Activated CD4-positive, alpha-beta T cell treated with anti-CD3 and anti-CD28 coated beads for 36 hours (primary cell): ENCODE data around the gene GET3. TPM values are rescaled to one million over a fixed set of nuclear protein-coding genes. Genes with fewer than 3 reads are reported as not detected.

Source experiments
- ATAC-seq: fragments of 200-7000 bp; cut with Tn5 transposase; one replicate; pipeline ENCODE4 v1.10.0; 2021; ENCODE audit warnings: mild to moderate bottlenecking, moderate library complexity
- CTCF ChIA-PET: fragments of 350-600 bp; sonication (Branson Sonifier 250); formaldehyde crosslinking; loops from one replicate; lab custom pipeline; 2021; ENCODE audit warnings: antibody characterized with exemption; lab: Charles Lee
- POLR2A ChIA-PET: fragments of 350-600 bp; sonication (Branson Sonifier 250); formaldehyde crosslinking; loops from one replicate; lab custom pipeline; 2021; ENCODE audit warnings: antibody characterized with exemption, inconsistent platforms; lab: Charles Lee
- DNase-seq: peaks from one replicate; pipeline ENCODE4 v3.0.0-alpha.2; 2020
- H3K27ac Mint-ChIP-seq: one replicate; pipeline ENCODE4 v1.8.0; 2021; ENCODE audit warnings: mixed read lengths
- H3K27me3 Mint-ChIP-seq: one replicate; pipeline ENCODE4 v1.8.0; 2021; ENCODE audit warnings: mixed read lengths
- H3K36me3 Mint-ChIP-seq: one replicate; pipeline ENCODE4 v1.8.0; 2021; ENCODE audit warnings: low read depth, mixed read lengths
- H3K4me1 Mint-ChIP-seq: one replicate; pipeline ENCODE4 v1.8.0; 2021; ENCODE audit warnings: mixed read lengths
- H3K4me3 Mint-ChIP-seq: one replicate; pipeline ENCODE4 v1.8.0; 2021; ENCODE audit warnings: mild to moderate bottlenecking, moderate library complexity, mixed read lengths
- H3K9me3 Mint-ChIP-seq: one replicate; pipeline ENCODE4 v1.8.0; 2021; ENCODE audit warnings: low read depth, mixed read lengths
- intact Hi-C, 2 experiments: fragments of 100-400 bp; cut with DNase I in 1 of 2; cut with micrococcal nuclease in 1 of 2; formaldehyde crosslinking; loops; one replicate each; pipeline versions ENCODE4 v1.14.2 to v1.15.1; 2022 to 2024; cut with DNase I, micrococcal nuclease
- total RNA-seq, 2 experiments: library from RNA; stranded (reverse); gene quantifications; one replicate each; pipeline ENCODE4 v1.2.3, GENCODE V29; 2021

The GET3 gene
- total RNA-seq, 2 experiments from 2014 or later = 53.7 to 61.9 TPM

GRCh38 chr19:12778905-12779161 lies 41.5 kb downstream of the GET3 start:
- Mint-ChIP-seq H3K9me3 (no peaks in the 10 kb centered on the region), H3K36me3 (no peaks in the 10 kb centered on the region), H3K27me3 (no peaks in the 10 kb centered on the region), H3K4me1 (peaks cover 39% of the 10 kb centered on the region), H3K27ac (peak overlapping the region; percentile 95), H3K4me3 (peak overlapping the region; percentile 82)
- ATAC-seq (no peak), DNase-seq (no peak)
- ChIA-PET POLR2A (interaction anchor here (1.8 to 2.8 kb wide), 3 partner anchors 10 to 17 kb away, joined by 9 to 40 read pairs (median 11); partner anchors contain the start of gene JUNB), CTCF (interaction anchor here (0.6 to 12.0 kb wide), 9 partner anchors 9 to 1297 kb away, joined by 3 to 285 read pairs (median 4); partner anchors contain the start of genes GET3, JUNB, RNASEH2A and THSD8)
- intact Hi-C loops = no loop called here

GRCh38 chr19:12779162-12779993 lies 42.1 kb downstream of the GET3 start:
- Mint-ChIP-seq H3K4me1 (peaks cover 38% of the 10 kb centered on the region), H3K4me3 (peak overlapping the region; percentile 82), H3K36me3 (no peaks in the 10 kb centered on the region), H3K27me3 (no peaks in the 10 kb centered on the region), H3K27ac (peak overlapping the region; percentile 95), H3K9me3 (no peaks in the 10 kb centered on the region)
- intact Hi-C loops = no loop called here
- no peak for ATAC-seq
- DNase-seq = peak; percentile 41
- ChIA-PET CTCF (interaction anchor here (0.6 to 12.0 kb wide), 7 partner anchors 9 to 1297 kb away, joined by 3 to 285 read pairs (median 5); partner anchors contain the start of genes GET3, JUNB, RNASEH2A and THSD8), POLR2A (interaction anchor here (2.4 to 2.8 kb wide), 2 partner anchors 9 to 12 kb away, joined by 9 to 40 read pairs; partner anchors contain the start of gene JUNB)

GRCh38 chr19:12782174-12782423 lies 44.8 kb downstream of the GET3 start:
- H3K27ac Mint-ChIP-seq = peak overlapping the region; percentile 98
- CTCF ChIA-PET = interaction anchor here (1.2 to 12.0 kb wide), 2 partner anchors 9 to 14 kb away, joined by 4 to 285 read pairs; partner anchors contain the start of gene JUNB

GRCh38 chr19:12782424-12783290 lies 45.4 kb downstream of the GET3 start:
- Mint-ChIP-seq H3K36me3 (no peaks in the 10 kb centered on the region), H3K9me3 (no peaks in the 10 kb centered on the region), H3K27me3 (no peaks in the 10 kb centered on the region), H3K27ac (peak overlapping the region; percentile 98), H3K4me1 (peaks cover 33% of the 10 kb centered on the region), H3K4me3 (peak overlapping the region; percentile 74)
- intact Hi-C loops = loop anchor here (1.0 to 10.0 kb wide), 8 partner anchors 8 to 1742 kb away; partner anchors contain the start of genes CALR (in 1 of the 2), GET3 (in 1 of the 2), JUNB (in 1 of the 2) and TECR (in 1 of the 2)
- DNase-seq (peak; percentile 95), ATAC-seq (peak; percentile 40)
- POLR2A ChIA-PET = interaction anchor here (2.9 kb wide), 1 partner anchor 10 kb away, joined by 53 read pairs; the partner anchor contains the start of gene JUNB
- CTCF ChIA-PET = interaction anchor here (0.6 to 12.0 kb wide), 4 partner anchors 9 to 25 kb away, joined by 3 to 285 read pairs (median 4); partner anchors contain the start of gene JUNB

More at GRCh38 chr19:12782174-12782423, 44.8 kb downstream of the GET3 start:
- POLR2A ChIA-PET = interaction anchor here (2.9 kb wide), 1 partner anchor 10 kb away, joined by 53 read pairs; the partner anchor contains the start of gene JUNB
- H3K9me3 Mint-ChIP-seq = no peaks in the 10 kb centered on the region
- no peak for ATAC-seq
- DNase-seq = no peak
- no peaks in the 10 kb centered on the region for H3K36me3 Mint-ChIP-seq
- intact Hi-C loops = loop anchor here (1.0 to 10.0 kb wide), 8 partner anchors 8 to 1743 kb away; partner anchors contain the start of genes CALR (in 1 of the 2), GET3 (in 1 of the 2), JUNB (in 1 of the 2) and TECR (in 1 of the 2)
- peak overlapping the region; percentile 74 for H3K4me3 Mint-ChIP-seq
- no peaks in the 10 kb centered on the region for H3K27me3 Mint-ChIP-seq
- H3K4me1 Mint-ChIP-seq = peaks cover 37% of the 10 kb centered on the region

GRCh38 chr19:12783291-12783848 lies 46.1 kb downstream of the GET3 start:
- intact Hi-C loops = loop anchor here (2.0 to 10.0 kb wide), 6 partner anchors 47 to 1741 kb away; partner anchors contain the start of genes CALR (in 1 of the 2), GET3 (in 1 of the 2), TECR (in 1 of the 2) and ZNF490 (in 1 of the 2)
- Mint-ChIP-seq H3K4me3 (peak overlapping the region; percentile 74), H3K27ac (no peak overlapping the region), H3K4me1 (peaks cover 34% of the 10 kb centered on the region), H3K36me3 (no peaks in the 10 kb centered on the region), H3K9me3 (no peaks in the 10 kb centered on the region), H3K27me3 (no peaks in the 10 kb centered on the region)
- CTCF ChIA-PET = interaction anchor here (0.6 to 12.0 kb wide), 3 partner anchors 12 to 26 kb away, joined by 3 to 285 read pairs (median 5); partner anchors contain the start of gene JUNB
- ATAC-seq = peak; percentile 28
- peak; percentile 92 for DNase-seq
- POLR2A ChIA-PET = interaction anchor here (0.6 to 2.9 kb wide), 2 partner anchors 9 to 380 kb away, joined by 3 to 53 read pairs; partner anchors contain the start of gene JUNB

- Mint-ChIP-seq H3K4me1 (peaks cover 32% of the 10 kb centered on the region), H3K27ac (no peak overlapping the region), H3K9me3 (no peaks in the 10 kb centered on the region), H3K36me3 (no peaks in the 10 kb centered on the region), H3K27me3 (no peaks in the 10 kb centered on the region), H3K4me3 (peak overlapping the region; percentile 74)
- CTCF ChIA-PET = interaction anchor here (2.0 kb wide), 1 partner anchor 18 kb away, joined by 5 read pairs; no protein-coding TSS in a partner anchor
- DNase-seq (peak; percentile 57), ATAC-seq (no peak)
- POLR2A ChIA-PET = interaction anchor here (0.6 to 2.9 kb wide), 2 partner anchors 8 to 379 kb away, joined by 3 to 53 read pairs; partner anchors contain the start of gene JUNB
- intact Hi-C loops = loop anchor here (2.0 to 10.0 kb wide), 6 partner anchors 47 to 1741 kb away; partner anchors contain the start of genes CALR (in 1 of the 2), GET3 (in 1 of the 2), TECR (in 1 of the 2) and ZNF490 (in 1 of the 2)
Observed at GRCh38 chr19:12783849-12784393, 46.6 kb downstream of the GET3 start.

- Mint-ChIP-seq H3K9me3 (no peaks in the 10 kb centered on the region), H3K4me3 (no peak overlapping the region), H3K27me3 (no peaks in the 10 kb centered on the region), H3K36me3 (no peaks in the 10 kb centered on the region), H3K4me1 (peaks cover 32% of the 10 kb centered on the region), H3K27ac (no peak overlapping the region)
- ATAC-seq = peak; percentile 11
- ChIA-PET CTCF (interaction anchor here (2.0 kb wide), 1 partner anchor 18 kb away, joined by 5 read pairs; no protein-coding TSS in a partner anchor), POLR2A (interaction anchor here (2.9 kb wide), 1 partner anchor 8 kb away, joined by 53 read pairs; the partner anchor contains the start of gene JUNB)
- intact Hi-C loops = loop anchor here (5.0 to 10.0 kb wide), 3 partner anchors 172 to 1740 kb away; partner anchors contain the start of genes TECR (in 1 of the 2), ZNF490 (in 1 of the 2) and ZNF791 (in 1 of the 2)
- peak; percentile 57 for DNase-seq
Observed at GRCh38 chr19:12784394-12784870, 47.1 kb downstream of the GET3 start.

- CTCF ChIA-PET = no interaction called here
Observed at GRCh38 chr19:12784871-12785430, 47.7 kb downstream of the GET3 start.

GRCh38 chr19:12785431-12786031 lies 48.2 kb downstream of the GET3 start:
- Mint-ChIP-seq H3K27me3 (no peaks in the 10 kb centered on the region), H3K4me1 (peaks cover 24% of the 10 kb centered on the region), H3K9me3 (no peaks in the 10 kb centered on the region), H3K4me3 (no peak overlapping the region), H3K27ac (no peak overlapping the region), H3K36me3 (peaks cover 1% of the 10 kb centered on the region)
- intact Hi-C loops = loop anchor here (10.0 kb wide), 2 partner anchors 1579 to 1739 kb away; partner anchors contain the start of gene TECR (in 1 of the 2)
- ATAC-seq = no peak
- peak; percentile 32 for DNase-seq
- POLR2A ChIA-PET = no interaction called here
- CTCF ChIA-PET = interaction anchor here (0.6 to 0.9 kb wide), 4 partner anchors 9 to 149 kb away, joined by 3 to 4 read pairs (median 4); no protein-coding TSS in a partner anchor

More at GRCh38 chr19:12784871-12785430, 47.7 kb downstream of the GET3 start:
- intact Hi-C loops = loop anchor here (5.0 to 10.0 kb wide), 3 partner anchors 173 to 1740 kb away; partner anchors contain the start of genes TECR (in 1 of the 2), ZNF490 (in 1 of the 2) and ZNF791 (in 1 of the 2)
- H3K4me3 Mint-ChIP-seq = no peak overlapping the region
- H3K36me3 Mint-ChIP-seq = no peaks in the 10 kb centered on the region
- no peak overlapping the region for H3K27ac Mint-ChIP-seq
- peaks cover 26% of the 10 kb centered on the region for H3K4me1 Mint-ChIP-seq
- POLR2A ChIA-PET = no interaction called here
- H3K27me3 Mint-ChIP-seq = no peaks in the 10 kb centered on the region
- DNase-seq (peak; percentile 54), ATAC-seq (peak; percentile 2)
- no peaks in the 10 kb centered on the region for H3K9me3 Mint-ChIP-seq
